K562 treated with DMSO at 1 percent for 4 hours (cell line): ENCODE data around the gene DYTN. TPM values are rescaled to one million over a fixed set of nuclear protein-coding genes. Genes with fewer than 3 reads are reported as not detected.

Experiments
- total RNA-seq: library from RNA; unstranded; fragments of 300-600 nt; gene quantifications from 2 replicates; pipeline ENCODE4 v1.2.3, GENCODE V29; 2022; ENCODE audit not compliant: insufficient read depth

Gene DYTN
- total RNA-seq, result not detected in 2 replicates

GRCh38 chr2:206718296-206718695, at the start of gene DYTN:
TSS of gene DYTN (minus strand) at chr2:206718396. CDS start at chr2:206718279, 117 bp downstream.

GRCh38 chr2:206765242-206766056, 47.3 kb upstream of the DYTN start, which contains the start of the genes FASTKD2 and MDH1B:
TSS of gene FASTKD2 (plus strand) at chr2:206765606. CDS start at chr2:206766694, 1,088 bp downstream.
TSS of gene MDH1B (minus strand) at chr2:206765328. CDS start at chr2:206765271, 57 bp downstream.

GRCh38 chr2:206642075-206643025, 75.8 kb downstream of the DYTN start, which contains the start of gene FAM237A:
TSS of gene FAM237A (plus strand) at chr2:206642487. CDS start at chr2:206644237, 1,750 bp downstream.

Other genes with a start within 250 kb of the DYTN start
- not detected in 2 replicates for gene FAM237A, start 75.9 kb downstream of the DYTN start, total RNA-seq
- gene MDH1B, start 46.9 kb upstream of the DYTN start, total RNA-seq, result not detected in 2 replicates
- gene FASTKD2, start 47.2 kb upstream of the DYTN start, total RNA-seq, result 6.7 and 9.4 TPM in 2 replicates
- not detected in 2 replicates for gene CPO, start 221.1 kb upstream of the DYTN start, total RNA-seq